ENCODE results near the gene DUOX2. TPM values are rescaled to one million over a fixed set of nuclear protein-coding genes. Genes with fewer than 3 reads are reported as not detected.
A peak's percentile ranks its signal among the peaks of the same experiment; 100 is the strongest.

The DUOX2 gene
- total and polyA plus RNA-seq, 2 donors (not counting 1 experiment from before 2014, with no cell fraction given): 0.32 TPM; not detected in 1

- Histone ChIP-seq H3K27ac (ENCODE audit: low read length in 2 of 2) (no peak overlapping the region), H3K4me3 (ENCODE audit: control extremely low read depth in 1 of 5, extremely low read depth in 1 of 5, insufficient read depth in 1 of 5, low read depth in 2 of 5, low read length in 4 of 5) (peak overlapping the region in 3 of 5 experiments; percentile 18 to 23 (median 21)), H3K27me3 (replicated peaks in 1 of 4; ENCODE audit: control extremely low read depth in 1 of 4, control insufficient read depth in 3 of 4, insufficient read depth in 4 of 4, low read length in 3 of 4) (peaks cover 0 to 85% (median 60%) of the 10 kb centered on the region in 4 experiments), H3K4me1 (ENCODE audit: control insufficient read depth in 2 of 2, insufficient read depth in 2 of 2, low read length in 2 of 2) (peaks cover 51 to 60% of the 10 kb centered on the region in 2 donors), H2AFZ (ENCODE audit: insufficient read depth, low read depth, low read length, poor library complexity, severe bottlenecking) (peak overlapping the region; percentile 3), H3K79me2 (ENCODE audit: control insufficient read depth, insufficient read depth, low read length) (no peaks in the 10 kb centered on the region), H4K20me1 (ENCODE audit: control insufficient read depth, insufficient read depth, low read length, poor library complexity, severe bottlenecking) (no peaks in the 10 kb centered on the region), H3K9ac (ENCODE audit: low read length) (no peak overlapping the region), H3K36me3 (replicated peaks in 1 of 2; ENCODE audit: control extremely low read depth in 1 of 2, control insufficient read depth in 1 of 2, extremely low read depth in 1 of 2, insufficient read depth in 2 of 2, low read length in 1 of 2) (no peaks in the 10 kb centered on the region), H3K4me2 (replicated peaks; ENCODE audit: low read depth, low read length, poor library complexity, severe bottlenecking) (peak overlapping the region; percentile 72), H3K9me3 (ENCODE audit: control extremely low read depth in 1 of 3, control insufficient read depth in 2 of 3, insufficient read depth in 1 of 3, low read length in 2 of 3) (peaks cover 0 to 42% (median 0%) of the 10 kb centered on the region in 3 donors)
- peaks cover 77% of the 10 kb centered on the region for H3K27me3 Mint-ChIP-seq
- peak overlapping the region; percentile 85 for H3K4me3 Mint-ChIP-seq
- intact Hi-C loops (cut with micrococcal nuclease): loop anchor here (10.0 kb wide), 1 partner anchor 82 kb away; no protein-coding TSS in a partner anchor
- no peaks in the 10 kb centered on the region for H3K9me3 Mint-ChIP-seq (ENCODE audit: insufficient read depth)
- TF ChIP-seq EZH2 (IDR thresholded peaks at IDR 0.05; ENCODE audit: borderline replicate concordance, insufficient read depth, low read depth, low read length, poor library complexity, severe bottlenecking) (no peak), CTCF (IDR thresholded peaks at IDR 0.05) (no peak)
- DNase-seq (peak; percentile 50), ATAC-seq (ENCODE audit: low read depth) (no peak)
- whole genome bisulfite sequencing (ENCODE audit: insufficient coverage): 4% methylated on average over 56 of the region's 58 CpGs
- H3K27ac Mint-ChIP-seq: no peak overlapping the region
- POLR2A ChIA-PET: no interaction called here
- H3K4me1 Mint-ChIP-seq: peaks cover 52% of the 10 kb centered on the region
- CTCF ChIA-PET: interaction anchor here (0.6 to 5.5 kb wide), 8 partner anchors 9 to 259 kb away, joined by 3 to 32 read pairs (median 4); partner anchors contain the start of gene SORD
Observed at GRCh38 chr15:45112591-45113379, 1.2 kb downstream of the DUOX2 start.

Measured in B cell (primary cell).